ENCODE measurements around the gene LRRC15.

The LRRC15 gene

DNA sequence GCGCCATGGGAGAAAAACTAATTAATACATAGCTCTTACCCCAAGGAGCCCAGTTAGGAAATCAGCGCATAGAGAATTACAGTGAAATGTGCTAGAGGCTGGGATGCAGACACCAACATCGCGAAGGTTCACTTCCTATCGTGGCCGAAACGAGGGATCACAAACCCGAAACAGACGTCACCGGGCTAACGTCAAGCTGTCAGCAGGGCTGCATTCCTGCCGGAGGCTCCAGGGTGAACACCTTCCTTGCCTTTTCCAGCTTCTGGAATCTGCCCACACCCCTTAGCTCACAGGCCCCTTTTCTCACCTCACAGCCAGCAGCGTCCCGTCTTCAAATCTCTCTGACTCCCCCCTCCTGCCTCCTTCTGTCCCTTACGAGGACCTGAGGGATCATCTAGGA is 16.5 kb upstream of the LRRC15 start:
- H3K27ac ChIP-seq (ENCODE audit: low read length, poor library complexity, severe bottlenecking): no peak overlapping the region
- peaks cover 53 to 67% of the 10 kb centered on the region in 2 experiments for H3K27me3 ChIP-seq (ENCODE audit: control insufficient read depth in 1 of 2, insufficient read depth in 1 of 2, low read length in 2 of 2)
- H3K23ac ChIP-seq (ENCODE audit: low read length in 2 of 2): no peak overlapping the region
- H3K4me3 ChIP-seq (ENCODE audit: insufficient read depth in 1 of 2, low read depth in 1 of 2, low read length in 2 of 2): no peak overlapping the region
- no peak overlapping the region for H3K4me2 ChIP-seq (ENCODE audit: low read length, poor library complexity, severe bottlenecking)
- H2BK5ac ChIP-seq (ENCODE audit: low read depth, low read length, poor library complexity, severe bottlenecking): no peak overlapping the region
- no peak overlapping the region for H2AK5ac ChIP-seq (ENCODE audit: low read length, severe bottlenecking)
- H2BK120ac ChIP-seq (ENCODE audit: low read depth, low read length): no peak overlapping the region
- no peak overlapping the region for H2AFZ ChIP-seq (ENCODE audit: low read depth, low read length)
- no peak overlapping the region for H2BK15ac ChIP-seq (ENCODE audit: low read depth, poor library complexity, severe bottlenecking)
- no peak overlapping the region for H4K91ac ChIP-seq (ENCODE audit: low read length)
- no peak overlapping the region for H3K18ac ChIP-seq (ENCODE audit: low read depth in 1 of 2, low read length in 2 of 2)
- H3K79me1 ChIP-seq (replicated peaks; ENCODE audit: low read length, poor library complexity, severe bottlenecking): no peaks in the 10 kb centered on the region
- 81% methylated on average over 15 of the region's 15 CpGs for WGBS
- no peak for DNase-seq
- H3K36me3 ChIP-seq (ENCODE audit: control insufficient read depth in 1 of 2, insufficient read depth in 2 of 2, low read depth in 1 of 2, low read length in 2 of 2): no peaks in the 10 kb centered on the region
- no peak overlapping the region for H3K9ac ChIP-seq (ENCODE audit: low read length)
- H4K8ac ChIP-seq (ENCODE audit: low read length): no peak overlapping the region
- peaks cover 9% of the 10 kb centered on the region for H3K9me3 ChIP-seq (ENCODE audit: control insufficient read depth, low read length)
- H3K4me1 ChIP-seq (ENCODE audit: control insufficient read depth, insufficient read depth, low read depth, low read length): no peaks in the 10 kb centered on the region
- no peak overlapping the region for H3K4ac ChIP-seq (ENCODE audit: low read depth in 1 of 2, low read length in 2 of 2)
- H3K14ac ChIP-seq (ENCODE audit: low read length in 2 of 2): no peak overlapping the region
- H2BK12ac ChIP-seq (ENCODE audit: low read length in 2 of 2): no peak overlapping the region

DNA sequence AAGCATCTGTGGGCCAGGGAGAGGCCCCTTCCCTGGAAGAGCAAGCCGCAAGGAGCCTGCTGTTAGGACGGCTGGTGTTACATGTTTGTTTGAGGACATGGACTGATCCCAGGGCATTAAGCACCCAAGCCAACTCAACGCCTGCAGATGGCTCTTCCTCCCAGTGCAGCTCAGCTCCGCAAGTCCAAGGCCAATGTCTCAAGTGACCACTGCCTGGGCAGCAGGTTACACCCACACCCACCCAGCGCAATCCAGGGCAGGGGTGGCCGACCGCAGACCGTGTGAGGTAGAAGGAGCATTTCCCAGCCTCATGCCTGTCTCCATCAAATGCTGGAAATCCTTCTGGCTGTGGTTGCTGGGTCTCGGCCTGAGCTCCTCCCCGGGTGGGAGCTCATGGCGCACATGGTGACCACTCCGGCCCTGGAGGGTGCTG is 15.0 kb upstream of the LRRC15 start:
- Histone ChIP-seq H3K9me3 (ENCODE audit: control insufficient read depth, low read length) (peaks cover under 1% of the 10 kb centered on the region), H3K23ac (ENCODE audit: low read length in 2 of 2) (no peak overlapping the region), H2BK120ac (ENCODE audit: low read depth, low read length) (no peak overlapping the region), H3K4ac (ENCODE audit: low read depth in 1 of 2, low read length in 2 of 2) (no peak overlapping the region), H4K8ac (ENCODE audit: low read length) (no peak overlapping the region), H3K36me3 (ENCODE audit: control insufficient read depth in 1 of 2, insufficient read depth in 2 of 2, low read depth in 1 of 2, low read length in 2 of 2) (no peaks in the 10 kb centered on the region), H2BK5ac (ENCODE audit: low read depth, low read length, poor library complexity, severe bottlenecking) (no peak overlapping the region), H3K27ac (ENCODE audit: low read length, poor library complexity, severe bottlenecking) (no peak overlapping the region), H2AK5ac (ENCODE audit: low read length, severe bottlenecking) (no peak overlapping the region), H3K18ac (ENCODE audit: low read depth in 1 of 2, low read length in 2 of 2) (no peak overlapping the region), H3K4me2 (ENCODE audit: low read length, poor library complexity, severe bottlenecking) (no peak overlapping the region), H3K4me1 (ENCODE audit: control insufficient read depth, insufficient read depth, low read depth, low read length) (no peaks in the 10 kb centered on the region), H3K4me3 (ENCODE audit: insufficient read depth in 1 of 2, low read depth in 1 of 2, low read length in 2 of 2) (no peak overlapping the region), H3K9ac (ENCODE audit: low read length) (no peak overlapping the region), H3K79me1 (replicated peaks; ENCODE audit: low read length, poor library complexity, severe bottlenecking) (no peaks in the 10 kb centered on the region), H4K91ac (ENCODE audit: low read length) (no peak overlapping the region), H3K14ac (ENCODE audit: low read length in 2 of 2) (no peak overlapping the region), H2BK15ac (ENCODE audit: low read depth, poor library complexity, severe bottlenecking) (no peak overlapping the region), H2AFZ (ENCODE audit: low read depth, low read length) (no peak overlapping the region), H3K27me3 (ENCODE audit: control insufficient read depth in 1 of 2, insufficient read depth in 1 of 2, low read length in 2 of 2) (peaks cover 60 to 70% of the 10 kb centered on the region in 2 experiments), H2BK12ac (ENCODE audit: low read length in 2 of 2) (no peak overlapping the region)
- no peak for DNase-seq
- 96% methylated on average over 12 of the region's 12 CpGs for WGBS

- no peak for DNase-seq
- H3K36me3 ChIP-seq (ENCODE audit: control insufficient read depth in 1 of 2, insufficient read depth in 2 of 2, low read depth in 1 of 2, low read length in 2 of 2): no peaks in the 10 kb centered on the region
- H3K18ac ChIP-seq (ENCODE audit: low read depth in 1 of 2, low read length in 2 of 2): no peak overlapping the region
- H3K27ac ChIP-seq (ENCODE audit: low read length, poor library complexity, severe bottlenecking): no peak overlapping the region
- H3K9ac ChIP-seq (ENCODE audit: low read length): no peak overlapping the region
- no peak overlapping the region for H3K4ac ChIP-seq (ENCODE audit: low read depth in 1 of 2, low read length in 2 of 2)
- no peaks in the 10 kb centered on the region for H3K4me1 ChIP-seq (ENCODE audit: control insufficient read depth, insufficient read depth, low read depth, low read length)
- WGBS: 80% methylated on average over 6 of the region's 6 CpGs
- H2BK15ac ChIP-seq (ENCODE audit: low read depth, poor library complexity, severe bottlenecking): no peak overlapping the region
- no peak overlapping the region for H3K4me2 ChIP-seq (ENCODE audit: low read length, poor library complexity, severe bottlenecking)
- no peak overlapping the region for H4K8ac ChIP-seq (ENCODE audit: low read length)
- no peak overlapping the region for H2BK12ac ChIP-seq (ENCODE audit: low read length in 2 of 2)
- H2BK120ac ChIP-seq (ENCODE audit: low read depth, low read length): no peak overlapping the region
- no peaks in the 10 kb centered on the region for H3K79me1 ChIP-seq (replicated peaks; ENCODE audit: low read length, poor library complexity, severe bottlenecking)
- H3K27me3 ChIP-seq (ENCODE audit: control insufficient read depth in 1 of 2, insufficient read depth in 1 of 2, low read length in 2 of 2): peaks cover 58 to 72% of the 10 kb centered on the region in 2 experiments
- no peak overlapping the region for H3K14ac ChIP-seq (ENCODE audit: low read length in 2 of 2)
- H2AK5ac ChIP-seq (ENCODE audit: low read length, severe bottlenecking): no peak overlapping the region
- H3K9me3 ChIP-seq (ENCODE audit: control insufficient read depth, low read length): no peaks in the 10 kb centered on the region
- H2AFZ ChIP-seq (ENCODE audit: low read depth, low read length): no peak overlapping the region
- no peak overlapping the region for H2BK5ac ChIP-seq (ENCODE audit: low read depth, low read length, poor library complexity, severe bottlenecking)
- no peak overlapping the region for H3K4me3 ChIP-seq (ENCODE audit: insufficient read depth in 1 of 2, low read depth in 1 of 2, low read length in 2 of 2)
- H3K23ac ChIP-seq (ENCODE audit: low read length in 2 of 2): no peak overlapping the region
- no peak overlapping the region for H4K91ac ChIP-seq (ENCODE audit: low read length)
Measured at GRCh38 chr3:194384156-194384555, 14.6 kb upstream of the LRRC15 start.

DNA sequence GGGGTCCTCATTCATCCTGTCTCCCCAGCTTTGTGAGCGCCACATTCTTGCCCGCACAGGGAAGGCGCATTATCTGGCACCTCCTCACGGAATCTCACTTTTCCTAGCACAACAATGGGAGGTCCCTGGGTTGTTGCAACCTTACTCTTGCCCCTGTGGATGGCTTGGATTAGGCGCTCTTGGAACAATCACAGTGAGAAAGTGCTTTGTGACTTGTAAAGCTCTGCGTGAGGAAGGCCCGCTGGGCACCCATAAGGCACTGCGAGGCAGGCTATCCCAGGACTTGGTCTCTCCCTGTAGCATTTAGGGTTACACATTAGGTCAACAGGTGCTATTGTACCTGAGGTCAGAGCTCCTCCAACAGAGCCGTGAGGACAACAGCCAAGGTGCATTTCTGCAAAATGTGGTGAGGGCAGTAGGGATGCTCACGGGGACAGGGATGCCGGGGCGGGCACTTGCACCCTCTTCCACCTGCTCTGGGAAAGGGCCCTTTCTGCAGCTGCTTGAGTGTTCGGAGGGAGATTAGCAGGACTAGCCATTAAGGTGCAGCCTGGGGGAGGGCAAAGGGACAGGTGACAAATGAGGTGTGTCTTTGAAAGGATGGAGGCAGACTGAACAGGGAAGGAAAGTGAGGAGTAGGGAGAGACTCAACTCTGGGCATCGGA is 13.9 kb upstream of the LRRC15 start:
- peaks cover 64 to 72% of the 10 kb centered on the region in 2 experiments for H3K27me3 ChIP-seq (ENCODE audit: control insufficient read depth in 1 of 2, insufficient read depth in 1 of 2, low read length in 2 of 2)

More for the DNA sequence above, 13.9 kb upstream of the LRRC15 start:
- Histone ChIP-seq H3K4me3 (ENCODE audit: insufficient read depth in 1 of 2, low read depth in 1 of 2, low read length in 2 of 2) (no peak overlapping the region), H3K4me1 (ENCODE audit: control insufficient read depth, insufficient read depth, low read depth, low read length) (no peaks in the 10 kb centered on the region), H3K18ac (ENCODE audit: low read depth in 1 of 2, low read length in 2 of 2) (no peak overlapping the region), H3K23ac (ENCODE audit: low read length in 2 of 2) (no peak overlapping the region), H3K79me1 (replicated peaks; ENCODE audit: low read length, poor library complexity, severe bottlenecking) (no peaks in the 10 kb centered on the region), H2BK15ac (ENCODE audit: low read depth, poor library complexity, severe bottlenecking) (no peak overlapping the region), H4K8ac (ENCODE audit: low read length) (no peak overlapping the region), H2BK12ac (ENCODE audit: low read length in 2 of 2) (no peak overlapping the region), H3K9me3 (ENCODE audit: control insufficient read depth, low read length) (no peaks in the 10 kb centered on the region), H2AFZ (ENCODE audit: low read depth, low read length) (no peak overlapping the region), H2BK120ac (ENCODE audit: low read depth, low read length) (no peak overlapping the region), H3K27ac (ENCODE audit: low read length, poor library complexity, severe bottlenecking) (no peak overlapping the region), H3K4me2 (ENCODE audit: low read length, poor library complexity, severe bottlenecking) (no peak overlapping the region), H3K4ac (ENCODE audit: low read depth in 1 of 2, low read length in 2 of 2) (no peak overlapping the region), H2BK5ac (ENCODE audit: low read depth, low read length, poor library complexity, severe bottlenecking) (no peak overlapping the region), H4K91ac (ENCODE audit: low read length) (no peak overlapping the region), H2AK5ac (ENCODE audit: low read length, severe bottlenecking) (no peak overlapping the region), H3K36me3 (ENCODE audit: control insufficient read depth in 1 of 2, insufficient read depth in 2 of 2, low read depth in 1 of 2, low read length in 2 of 2) (no peaks in the 10 kb centered on the region), H3K14ac (ENCODE audit: low read length in 2 of 2) (no peak overlapping the region), H3K9ac (ENCODE audit: low read length) (no peak overlapping the region)
- DNase-seq: no peak
- 96% methylated on average over 14 of the region's 14 CpGs for WGBS

Data from mesenchymal stem cell (in vitro differentiated cells and primary cell).